ENCODE results near the gene CCDC141.

CCDC141 gene

DNA sequence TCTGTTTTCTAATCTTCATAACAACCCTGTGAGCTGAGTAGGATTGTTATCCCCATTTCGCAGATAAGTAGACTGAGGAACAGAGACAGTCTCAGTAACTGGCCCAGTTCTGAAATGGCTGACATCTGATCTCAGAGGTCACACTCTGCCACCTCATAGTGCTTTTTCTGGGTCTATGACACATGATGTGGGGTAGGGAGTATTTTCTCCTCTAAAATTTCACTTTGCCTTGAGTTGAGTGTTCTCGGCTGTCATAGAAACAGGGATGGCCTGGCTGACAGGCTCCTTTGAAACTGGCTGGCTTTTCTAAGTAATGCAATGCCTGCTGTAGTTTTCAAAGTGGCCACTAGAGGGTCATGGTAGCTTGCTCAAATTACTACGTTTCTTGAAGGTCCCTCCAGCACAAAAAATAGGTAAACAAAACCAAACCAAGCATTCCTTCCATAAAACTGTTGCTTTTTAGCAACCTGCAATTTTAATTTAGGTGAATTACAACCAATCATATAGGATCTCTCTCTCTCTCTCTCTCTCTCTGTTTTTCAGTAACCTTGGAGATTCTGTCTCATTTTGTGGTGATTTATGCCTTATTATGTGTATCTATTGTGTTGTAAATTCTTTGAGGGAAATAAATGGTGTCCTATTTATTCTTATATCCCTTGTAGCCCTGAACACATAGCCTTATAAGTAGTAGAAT, 158.5 kb downstream of the CCDC141 start:
- H3K4me3 Mint-ChIP-seq, result no peak overlapping the region
- H3K9me3 Mint-ChIP-seq, result no peaks in the 10 kb centered on the region
- no peak for ATAC-seq
- H3K27ac Mint-ChIP-seq, result no peak overlapping the region
- no peaks in the 10 kb centered on the region for H3K27me3 Mint-ChIP-seq
- no peaks in the 10 kb centered on the region for H3K4me1 Mint-ChIP-seq
- no peaks in the 10 kb centered on the region for H3K36me3 Mint-ChIP-seq

GRCh38 chr2:178886006-178886405, 163.9 kb downstream of the CCDC141 start:
- H3K36me3 Mint-ChIP-seq, result peaks cover 33% of the 10 kb centered on the region
- H3K9me3 Mint-ChIP-seq, result no peaks in the 10 kb centered on the region
- H3K27ac Mint-ChIP-seq, result no peak overlapping the region
- no peak overlapping the region for H3K4me3 Mint-ChIP-seq
- no peaks in the 10 kb centered on the region for H3K4me1 Mint-ChIP-seq
- ATAC-seq, result no peak
- no peaks in the 10 kb centered on the region for H3K27me3 Mint-ChIP-seq

- Mint-ChIP-seq H3K27ac (no peak overlapping the region), H3K9me3 (no peaks in the 10 kb centered on the region), H3K27me3 (no peaks in the 10 kb centered on the region), H3K36me3 (peaks cover 43% of the 10 kb centered on the region), H3K4me1 (no peaks in the 10 kb centered on the region), H3K4me3 (no peak overlapping the region)
- ATAC-seq, result no peak
Measured at GRCh38 chr2:178884440-178884839, 165.5 kb downstream of the CCDC141 start.

DNA sequence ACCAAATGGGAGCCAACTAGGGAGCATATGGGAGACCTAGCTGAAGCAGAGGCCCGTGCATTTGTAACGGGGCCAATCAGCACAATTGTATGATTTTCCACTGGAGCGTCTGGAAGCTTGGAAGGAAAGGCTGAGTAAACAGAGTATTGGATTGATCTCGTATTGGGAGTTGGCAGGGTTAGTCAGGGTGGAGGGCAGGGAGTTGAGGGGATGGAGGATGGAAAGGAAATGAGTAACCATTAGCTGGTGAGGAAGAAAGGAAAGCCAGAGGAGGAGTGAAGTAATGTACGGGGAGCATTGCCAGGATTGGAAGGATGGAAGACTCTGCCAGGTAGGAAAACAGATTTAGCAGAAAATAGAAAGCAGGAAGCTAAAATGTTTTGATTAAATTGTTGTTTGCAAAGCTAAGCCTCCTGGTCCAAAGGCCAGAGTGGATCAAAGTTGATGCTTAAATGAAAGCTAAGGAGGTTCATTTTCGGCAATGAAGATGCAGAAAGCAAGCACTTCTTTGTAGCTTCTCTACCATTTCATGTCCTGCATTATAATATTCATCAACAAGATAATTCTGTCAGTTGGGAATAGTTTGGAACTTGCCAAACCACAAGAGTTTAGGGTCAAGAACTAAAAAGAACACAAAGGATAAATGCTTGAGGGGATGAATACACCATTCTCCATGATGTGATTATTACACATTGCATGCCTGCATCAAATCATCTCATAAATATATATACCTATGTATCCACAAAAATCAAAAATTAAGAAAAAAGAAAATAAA, 167.1 kb downstream of the CCDC141 start:
- no peaks in the 10 kb centered on the region for H3K27me3 Mint-ChIP-seq
- no peak for ATAC-seq
- peaks cover 43% of the 10 kb centered on the region for H3K36me3 Mint-ChIP-seq
- no peak overlapping the region for H3K27ac Mint-ChIP-seq
- no peaks in the 10 kb centered on the region for H3K9me3 Mint-ChIP-seq
- H3K4me1 Mint-ChIP-seq, result no peaks in the 10 kb centered on the region
- no peak overlapping the region for H3K4me3 Mint-ChIP-seq

GRCh38 chr2:178881075-178881474, 168.9 kb downstream of the CCDC141 start:
- ATAC-seq, result no peak
- no peaks in the 10 kb centered on the region for H3K27me3 Mint-ChIP-seq
- no peak overlapping the region for H3K27ac Mint-ChIP-seq
- H3K4me1 Mint-ChIP-seq, result no peaks in the 10 kb centered on the region
- H3K36me3 Mint-ChIP-seq, result peaks cover 52% of the 10 kb centered on the region
- no peaks in the 10 kb centered on the region for H3K9me3 Mint-ChIP-seq
- no peak overlapping the region for H3K4me3 Mint-ChIP-seq

DNA sequence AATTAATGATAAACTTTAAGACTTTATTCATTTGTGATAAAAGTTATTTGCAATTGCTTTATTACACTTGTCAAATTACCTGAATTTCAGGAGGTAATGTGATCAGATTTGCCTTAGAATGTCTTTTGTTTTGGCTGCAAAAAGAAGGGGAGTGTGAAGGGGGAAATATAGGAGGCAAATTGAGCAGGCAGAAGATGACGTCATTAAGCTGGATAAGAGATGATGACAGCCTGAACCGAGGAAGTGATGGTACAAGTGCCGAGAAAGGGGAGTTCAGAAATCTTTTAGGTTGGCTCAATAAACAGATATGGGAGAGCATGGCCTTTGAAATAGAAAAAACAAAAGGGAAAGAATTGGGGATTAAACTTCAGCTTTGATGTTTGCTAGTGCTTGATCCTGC, 169.7 kb downstream of the CCDC141 start:
- peaks cover 59% of the 10 kb centered on the region for H3K36me3 Mint-ChIP-seq
- H3K27ac Mint-ChIP-seq, result no peak overlapping the region
- H3K9me3 Mint-ChIP-seq, result no peaks in the 10 kb centered on the region
- no peak for ATAC-seq
- no peak overlapping the region for H3K4me3 Mint-ChIP-seq
- no peaks in the 10 kb centered on the region for H3K4me1 Mint-ChIP-seq
- no peaks in the 10 kb centered on the region for H3K27me3 Mint-ChIP-seq

DNA sequence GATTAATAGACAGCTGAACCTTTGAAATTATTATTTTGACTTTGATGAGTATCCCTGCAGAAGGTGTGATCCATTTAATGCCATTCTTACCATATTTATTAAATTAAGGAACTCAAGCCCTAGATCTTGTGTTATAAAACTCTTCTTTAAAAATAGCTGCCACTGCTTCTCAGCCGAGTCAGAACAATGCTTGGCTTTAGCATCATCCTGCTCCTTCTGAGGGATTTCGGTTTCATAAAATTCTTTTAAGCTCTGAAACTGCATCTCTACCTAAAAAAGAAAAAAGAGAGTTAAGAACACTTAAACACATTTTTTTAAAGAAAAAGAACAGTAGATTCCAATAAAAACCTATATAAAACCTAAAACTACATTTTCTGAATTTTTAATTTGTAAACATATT, 172.1 kb downstream of the CCDC141 start:
- Mint-ChIP-seq H3K27me3 (no peaks in the 10 kb centered on the region), H3K36me3 (peaks cover 44% of the 10 kb centered on the region), H3K4me3 (no peak overlapping the region), H3K4me1 (no peaks in the 10 kb centered on the region), H3K27ac (no peak overlapping the region), H3K9me3 (no peaks in the 10 kb centered on the region)
- no peak for ATAC-seq

GRCh38 chr2:178874529-178875240, 175.3 kb downstream of the CCDC141 start:
- peaks cover 23% of the 10 kb centered on the region for H3K36me3 Mint-ChIP-seq

DNA sequence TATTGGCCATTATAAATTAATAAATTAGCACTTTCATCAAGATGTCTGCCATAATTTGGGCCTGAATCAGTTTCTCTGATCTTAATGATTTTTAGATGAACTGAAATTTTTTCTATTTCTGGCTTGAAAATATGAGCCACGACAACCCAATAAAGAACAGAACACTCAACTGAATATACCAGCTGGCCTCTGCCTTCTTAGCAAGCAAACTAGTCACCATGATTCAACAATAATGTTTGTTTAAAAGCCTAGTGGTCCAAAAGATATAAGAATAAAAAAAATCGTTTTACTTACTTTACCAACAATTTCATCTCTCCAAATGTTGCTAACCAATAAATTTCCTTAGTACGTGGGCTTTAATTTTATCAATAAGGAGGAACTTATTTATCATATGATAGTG, 176.0 kb downstream of the CCDC141 start:
- Mint-ChIP-seq H3K36me3 (peaks cover 23% of the 10 kb centered on the region), H3K9me3 (no peaks in the 10 kb centered on the region), H3K4me1 (no peaks in the 10 kb centered on the region), H3K4me3 (no peak overlapping the region), H3K27ac (no peak overlapping the region), H3K27me3 (no peaks in the 10 kb centered on the region)
- ATAC-seq, result no peak

More at GRCh38 chr2:178874529-178875240, 175.3 kb downstream of the CCDC141 start:
- H3K27me3 Mint-ChIP-seq, result no peaks in the 10 kb centered on the region
- no peak overlapping the region for H3K4me3 Mint-ChIP-seq
- H3K9me3 Mint-ChIP-seq, result no peaks in the 10 kb centered on the region
- no peak overlapping the region for H3K27ac Mint-ChIP-seq
- ATAC-seq, result no peak
- H3K4me1 Mint-ChIP-seq, result no peaks in the 10 kb centered on the region

DNA sequence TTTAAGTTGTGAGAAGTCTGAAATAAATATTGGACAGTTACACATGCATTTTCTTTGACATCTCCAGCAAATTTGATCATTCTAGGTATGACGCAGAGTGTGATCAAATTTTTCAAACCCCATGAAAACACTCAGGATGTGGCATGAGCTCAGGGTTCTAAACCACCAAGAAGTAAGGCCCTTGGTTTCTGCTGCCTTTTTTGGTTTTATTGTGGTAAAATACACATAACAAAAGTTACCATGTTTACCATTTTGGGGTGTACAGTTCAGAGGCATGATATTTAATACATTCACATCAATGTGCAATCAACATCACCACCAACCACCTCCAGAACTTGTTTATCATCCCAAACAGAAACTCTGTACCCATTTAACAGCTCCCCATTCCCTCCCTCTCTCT, 178.4 kb downstream of the CCDC141 start:
- H3K27me3 Mint-ChIP-seq, result no peaks in the 10 kb centered on the region
- no peak for ATAC-seq
- H3K4me3 Mint-ChIP-seq, result no peak overlapping the region
- H3K9me3 Mint-ChIP-seq, result no peaks in the 10 kb centered on the region
- H3K4me1 Mint-ChIP-seq, result no peaks in the 10 kb centered on the region
- H3K27ac Mint-ChIP-seq, result no peak overlapping the region
- H3K36me3 Mint-ChIP-seq, result peaks cover 29% of the 10 kb centered on the region

- ATAC-seq, result no peak
- H3K4me3 Mint-ChIP-seq, result no peak overlapping the region
- H3K27me3 Mint-ChIP-seq, result no peaks in the 10 kb centered on the region
- H3K36me3 Mint-ChIP-seq, result peaks cover 28% of the 10 kb centered on the region
- no peak overlapping the region for H3K27ac Mint-ChIP-seq
- H3K4me1 Mint-ChIP-seq, result no peaks in the 10 kb centered on the region
- no peaks in the 10 kb centered on the region for H3K9me3 Mint-ChIP-seq
Measured at GRCh38 chr2:178870703-178871102, 179.2 kb downstream of the CCDC141 start.

DNA sequence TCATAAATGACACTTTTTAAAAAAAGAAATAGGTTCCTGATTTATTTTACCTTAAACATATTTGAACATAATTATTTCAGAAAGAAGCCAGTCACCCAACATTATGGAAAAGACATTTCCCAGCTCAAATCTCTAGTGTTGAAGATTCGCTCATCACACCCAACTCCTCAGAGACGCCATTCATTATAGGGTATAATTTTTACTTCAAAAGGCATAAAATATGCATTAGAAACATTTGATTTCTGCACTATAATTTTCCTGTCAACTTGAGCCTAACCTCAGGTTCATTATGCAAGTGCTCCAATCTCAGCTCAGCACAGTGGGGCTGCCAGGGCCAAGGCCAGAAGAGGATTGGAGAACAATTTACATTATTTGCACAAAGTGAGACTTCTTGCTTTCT, 183.9 kb downstream of the CCDC141 start:
- no peak overlapping the region for H3K27ac Mint-ChIP-seq
- no peaks in the 10 kb centered on the region for H3K4me1 Mint-ChIP-seq
- no peaks in the 10 kb centered on the region for H3K9me3 Mint-ChIP-seq
- peaks cover 41% of the 10 kb centered on the region for H3K36me3 Mint-ChIP-seq
- H3K27me3 Mint-ChIP-seq, result no peaks in the 10 kb centered on the region
- no peak for ATAC-seq
- no peak overlapping the region for H3K4me3 Mint-ChIP-seq

DNA sequence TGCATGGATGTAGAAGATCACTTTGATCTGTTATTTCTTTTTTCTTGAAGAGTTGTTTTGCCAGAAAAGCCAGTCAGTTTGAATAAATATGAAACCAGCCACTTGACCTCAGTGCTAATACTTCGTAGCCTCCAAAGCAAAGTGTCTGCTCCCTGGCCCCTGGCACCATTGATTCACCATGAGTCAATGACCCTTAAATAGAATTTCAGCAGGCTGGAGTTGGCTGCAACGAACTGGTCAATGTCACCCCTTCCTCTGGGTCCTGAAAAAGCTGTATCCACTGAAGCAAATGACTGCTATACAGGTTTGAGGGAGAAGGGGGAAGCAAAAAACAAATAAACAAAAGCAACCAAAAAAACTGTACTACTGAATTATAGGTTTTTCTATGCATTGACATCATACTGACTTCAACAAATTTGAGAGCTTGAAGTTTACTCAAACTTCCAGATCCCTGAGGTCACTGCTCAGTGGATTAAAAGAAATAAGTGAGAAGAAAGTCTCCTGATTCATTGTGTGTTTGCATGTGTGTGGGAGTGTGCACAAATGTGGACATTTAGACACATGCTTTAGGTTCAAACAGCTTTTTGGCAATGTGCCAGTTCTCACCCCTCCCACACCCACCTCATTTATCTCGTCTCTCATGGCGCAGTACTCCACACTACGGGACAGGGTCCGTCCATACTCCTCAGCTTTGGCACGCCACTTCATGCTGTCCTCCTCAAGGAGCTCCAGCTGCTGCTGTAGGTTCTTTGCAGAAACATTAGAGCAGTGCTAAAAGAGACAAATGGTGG, 184.6 kb downstream of the CCDC141 start:
- no peaks in the 10 kb centered on the region for H3K4me1 Mint-ChIP-seq
- H3K4me3 Mint-ChIP-seq, result no peak overlapping the region
- H3K27ac Mint-ChIP-seq, result no peak overlapping the region
- H3K9me3 Mint-ChIP-seq, result no peaks in the 10 kb centered on the region
- ATAC-seq, result no peak
- peaks cover 41% of the 10 kb centered on the region for H3K36me3 Mint-ChIP-seq
- no peaks in the 10 kb centered on the region for H3K27me3 Mint-ChIP-seq

DNA sequence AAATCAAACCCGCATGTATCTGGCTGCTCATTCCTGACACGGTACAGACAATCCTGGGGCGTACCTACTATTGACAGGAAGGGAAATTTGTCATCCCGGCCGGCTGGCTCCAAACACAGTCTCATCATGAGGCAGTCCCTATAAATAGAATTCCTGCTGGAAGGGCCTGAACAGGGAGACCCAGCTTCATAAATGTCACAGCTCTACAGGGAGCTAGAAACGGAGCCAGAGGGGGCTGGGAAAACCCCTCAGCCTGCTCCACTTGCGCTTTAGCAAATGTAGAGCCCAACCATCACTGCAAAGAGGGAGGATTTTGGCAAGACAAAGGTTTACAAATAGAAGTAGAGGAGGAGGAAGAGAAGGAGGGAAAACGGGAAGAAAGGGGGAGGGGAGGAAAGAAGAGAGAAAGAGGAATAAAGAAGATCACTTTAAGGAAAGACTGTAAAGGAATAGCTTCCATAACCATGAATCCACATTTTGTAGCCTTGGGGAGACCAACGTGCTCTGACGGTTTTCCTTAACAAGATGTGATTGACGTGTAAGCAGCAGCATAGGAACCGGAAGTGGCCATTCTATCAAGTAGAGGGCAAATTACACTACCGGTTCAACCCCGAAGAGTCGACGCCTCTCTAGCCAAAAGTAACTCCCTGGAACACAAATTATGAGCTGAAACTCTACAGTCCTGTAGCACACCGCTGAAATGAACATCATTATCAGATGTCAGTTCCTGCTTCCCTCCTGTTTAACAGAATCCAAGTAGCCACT, 185.9 kb downstream of the CCDC141 start:
- Mint-ChIP-seq H3K27ac (no peak overlapping the region), H3K27me3 (no peaks in the 10 kb centered on the region), H3K9me3 (no peaks in the 10 kb centered on the region), H3K36me3 (peaks cover 41% of the 10 kb centered on the region), H3K4me1 (no peaks in the 10 kb centered on the region), H3K4me3 (no peak overlapping the region)
- no peak for ATAC-seq
